Measurements from ENCODE around the gene TEX11.

Gene TEX11

DNA sequence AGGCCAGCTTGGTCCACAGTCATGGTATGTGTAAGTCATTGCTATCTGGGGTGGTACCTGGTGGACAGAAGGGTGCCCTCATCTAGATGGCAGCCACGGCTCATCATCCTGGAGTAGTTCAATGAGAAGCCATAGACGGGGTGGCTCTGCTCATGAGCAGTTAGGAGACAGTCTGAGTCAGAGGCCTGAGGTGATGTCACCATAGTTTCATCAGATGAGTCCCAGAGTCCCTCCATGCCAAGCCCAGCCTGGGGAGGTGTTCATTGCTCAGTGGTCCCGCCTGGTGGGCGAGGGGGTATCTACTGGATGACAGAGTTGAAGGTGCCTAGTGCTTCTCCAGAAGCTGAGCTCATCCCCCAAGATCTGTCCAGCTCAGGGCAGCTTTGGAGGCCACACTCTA, 414.1 kb downstream of the TEX11 start:
- no peak for DNase-seq (ENCODE audit: low read depth)

DNA sequence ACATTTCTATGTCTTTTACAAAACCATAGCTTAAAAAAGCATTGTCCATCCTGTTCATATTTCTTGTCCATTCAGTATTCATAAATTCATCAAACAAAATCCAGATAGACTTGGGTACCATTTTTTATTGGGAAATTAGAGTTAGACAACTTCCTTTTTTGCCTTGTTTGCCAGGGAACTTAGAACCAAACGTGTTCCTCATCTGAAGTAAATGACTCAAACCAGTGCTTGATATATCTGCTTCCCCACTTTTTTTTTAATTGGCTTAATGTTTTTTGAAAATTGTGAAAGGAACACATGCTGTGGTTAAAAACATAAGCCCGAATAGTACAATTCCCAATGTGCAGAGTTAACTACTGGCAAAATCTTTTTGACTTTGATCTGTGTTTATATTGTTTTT, 419.7 kb downstream of the TEX11 start:
- no peak for DNase-seq (ENCODE audit: low read depth)

DNA sequence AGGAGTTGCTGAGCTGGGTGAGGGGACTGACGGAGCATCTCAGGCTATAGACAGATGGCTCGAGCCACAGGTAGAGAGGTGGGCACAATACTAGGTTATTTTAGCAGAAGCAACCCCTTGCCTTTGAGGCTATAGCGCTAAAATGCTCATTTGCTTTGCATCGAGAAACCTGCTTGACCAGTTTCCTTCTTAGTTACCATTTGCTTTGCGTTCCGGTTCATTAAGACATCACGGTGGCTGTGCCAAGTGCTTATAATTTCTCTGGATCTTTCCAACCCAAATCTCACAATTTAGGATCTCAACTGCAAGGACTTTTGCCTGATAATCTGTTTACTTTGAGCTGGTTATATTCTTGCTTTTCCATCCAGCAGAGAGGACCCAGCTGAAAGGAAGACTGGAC, 423.0 kb downstream of the TEX11 start:
- DNase-seq (ENCODE audit: low read depth), result no peak

DNA sequence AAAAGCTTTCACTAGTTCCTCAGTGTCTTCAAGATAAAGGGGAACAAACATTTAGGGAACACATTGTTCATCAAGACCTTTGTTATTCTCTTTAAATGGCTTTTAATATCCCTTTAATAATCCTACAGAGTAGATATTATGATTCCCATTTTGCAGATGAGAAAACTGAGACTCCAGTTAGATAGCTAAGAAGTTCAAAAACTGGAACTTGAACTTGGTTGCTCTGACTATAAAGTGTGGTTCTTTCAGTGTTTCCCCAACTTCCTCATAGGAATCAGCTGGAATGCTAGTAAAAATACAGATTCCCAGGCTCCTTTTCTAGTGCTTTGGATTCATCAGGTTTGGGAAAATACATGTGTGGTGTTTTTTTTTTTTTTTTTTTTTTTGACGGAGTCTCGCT, 426.2 kb downstream of the TEX11 start:
- DNase-seq (ENCODE audit: low read depth), result no peak

DNA sequence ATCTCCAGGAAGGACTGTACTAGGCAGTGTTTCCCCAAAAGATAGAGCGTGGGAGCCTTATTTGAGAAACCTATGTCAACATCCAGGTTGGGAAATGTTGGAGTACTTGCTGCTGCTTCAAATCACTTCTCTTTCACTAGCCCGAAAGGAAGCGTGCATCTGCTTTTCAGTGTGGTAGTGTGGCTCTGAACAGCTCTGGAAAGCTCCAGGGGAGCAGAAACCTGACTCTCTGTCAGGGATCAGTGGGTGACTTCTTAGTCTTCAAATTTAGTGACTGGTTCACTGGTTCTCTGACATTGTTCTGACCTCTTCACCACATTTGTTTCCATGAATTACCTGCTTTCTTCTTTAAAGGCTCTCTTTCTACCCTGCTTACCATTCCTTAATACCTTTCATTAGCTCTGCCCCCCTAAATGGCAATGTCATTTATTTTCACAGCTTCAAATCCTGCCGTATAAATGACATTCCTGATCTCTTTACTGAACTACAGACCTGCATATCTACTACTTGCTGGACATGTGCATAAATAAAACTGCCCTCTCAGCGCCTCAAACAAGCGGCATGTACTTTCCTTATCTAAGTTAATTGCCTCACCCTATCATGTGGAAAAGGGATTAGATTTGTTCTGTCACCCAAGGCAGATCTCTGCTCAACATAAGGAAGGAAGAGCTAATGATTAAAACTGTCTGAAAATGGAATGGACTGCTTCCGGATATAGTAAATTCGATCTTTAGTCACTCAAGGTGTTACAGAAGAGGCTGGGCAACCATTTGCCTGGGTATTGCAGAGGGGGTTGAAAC, 426.8 kb downstream of the TEX11 start:
- DNase-seq (ENCODE audit: low read depth), result peak; percentile 5

DNA sequence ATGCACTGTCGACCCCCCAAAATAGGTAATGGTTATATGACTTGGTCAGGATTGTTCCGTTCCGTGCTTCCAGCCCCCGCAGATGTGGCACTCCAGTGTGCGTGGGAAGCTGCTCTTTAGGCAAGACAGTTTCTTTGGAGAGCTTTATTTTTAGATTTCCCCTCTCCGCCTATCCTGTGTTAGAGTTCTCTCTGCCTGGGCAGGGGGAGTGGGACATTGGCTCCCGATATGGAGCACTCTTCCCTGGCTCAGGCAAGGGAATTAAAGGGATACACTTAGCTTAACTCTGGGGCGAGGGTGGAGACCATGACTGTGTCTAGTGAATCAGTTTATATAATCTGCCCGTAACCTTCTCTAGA, 427.9 kb downstream of the TEX11 start:
- no peak for DNase-seq (ENCODE audit: low read depth)

DNA sequence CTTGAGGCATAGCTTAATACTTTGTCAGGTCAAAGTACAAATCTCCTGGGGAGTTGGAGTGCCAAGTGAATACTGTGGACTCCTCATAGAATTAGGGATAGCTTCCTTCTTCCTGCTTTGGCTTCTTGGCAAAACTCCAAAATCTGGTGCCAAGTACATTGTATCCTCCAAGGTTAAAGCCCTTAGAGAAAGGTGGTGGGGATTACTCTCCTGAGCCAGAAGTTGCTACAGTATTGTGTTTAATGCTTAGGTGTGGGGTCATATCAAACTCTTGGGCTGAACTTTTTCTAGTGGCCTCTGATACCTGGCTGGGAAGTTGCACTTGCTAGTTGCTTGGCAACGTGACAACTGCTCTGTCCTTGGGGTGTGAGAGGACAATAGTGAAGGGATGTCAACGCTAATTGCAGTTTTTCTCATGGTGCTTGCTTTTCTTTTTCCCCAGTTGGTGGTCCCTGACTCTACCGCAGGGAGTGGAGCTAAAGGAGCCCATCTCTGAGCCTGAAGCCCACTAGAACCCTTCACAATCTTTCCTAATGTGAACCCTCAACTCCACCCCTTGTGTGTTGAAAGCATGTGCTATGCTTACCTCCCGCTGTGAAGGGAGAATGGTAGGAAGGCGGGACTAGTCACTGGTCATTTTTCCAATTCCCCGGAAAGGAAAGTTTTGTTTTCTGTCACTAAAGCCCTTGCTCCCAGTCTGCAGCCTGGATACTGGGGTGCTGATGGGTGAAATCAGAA, 428.4 kb downstream of the TEX11 start:
- DNase-seq (ENCODE audit: low read depth), result no peak

DNA sequence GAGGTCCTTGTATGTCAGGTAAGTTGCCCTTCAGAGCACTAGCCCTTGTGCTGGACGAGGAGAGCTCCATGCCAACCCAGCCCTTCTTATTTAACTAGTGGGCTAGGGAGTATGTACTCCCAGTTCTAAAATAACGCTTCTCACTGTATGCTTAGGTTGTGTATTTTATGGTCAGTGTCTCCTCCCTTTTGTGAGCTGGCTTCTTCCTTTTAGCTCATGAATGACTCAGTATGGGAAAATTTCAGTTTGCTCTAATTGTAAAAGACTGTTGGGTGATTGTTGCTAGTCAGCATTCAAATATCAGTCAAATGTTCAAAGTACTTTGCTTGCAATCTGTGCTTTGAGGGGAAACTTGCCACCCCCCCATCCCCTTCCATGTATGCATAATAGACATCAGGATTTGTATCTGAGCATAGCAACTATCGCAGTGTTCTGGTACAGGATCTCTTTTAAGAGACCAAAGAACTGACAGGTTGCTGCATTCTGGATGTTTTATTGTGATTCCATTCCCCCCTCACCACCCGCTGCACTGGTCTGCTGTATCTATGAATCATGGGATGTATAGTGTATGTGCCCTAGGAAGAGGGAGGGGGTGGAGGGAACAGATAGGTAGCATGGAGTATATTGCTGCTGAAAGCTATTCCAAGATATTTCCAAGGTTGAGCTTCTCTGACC, 429.1 kb downstream of the TEX11 start:
- DNase-seq (ENCODE audit: low read depth), result no peak
